ENCODE data around the gene PRSS48.

DNA sequence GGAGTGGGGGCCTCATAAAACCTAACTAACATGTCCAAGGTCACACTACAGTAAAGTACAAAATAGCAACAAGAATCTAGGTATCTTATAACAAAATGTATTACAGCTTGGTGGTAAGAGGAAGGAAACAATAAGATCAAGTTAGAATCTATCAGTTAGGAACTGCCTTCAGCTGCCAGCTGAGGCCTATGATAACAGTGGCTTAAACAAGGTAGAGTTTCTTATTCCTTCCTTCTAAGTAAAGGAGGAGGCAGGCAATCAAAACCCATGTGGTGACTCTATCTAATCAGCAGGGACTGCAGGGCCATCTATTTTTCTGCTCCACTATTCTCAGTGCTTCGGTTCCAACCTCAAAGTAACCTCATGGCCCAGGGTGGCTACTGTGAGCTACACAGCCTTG is 37.5 kb downstream of the PRSS48 start:
- TF ChIP-seq, protein P1, sequence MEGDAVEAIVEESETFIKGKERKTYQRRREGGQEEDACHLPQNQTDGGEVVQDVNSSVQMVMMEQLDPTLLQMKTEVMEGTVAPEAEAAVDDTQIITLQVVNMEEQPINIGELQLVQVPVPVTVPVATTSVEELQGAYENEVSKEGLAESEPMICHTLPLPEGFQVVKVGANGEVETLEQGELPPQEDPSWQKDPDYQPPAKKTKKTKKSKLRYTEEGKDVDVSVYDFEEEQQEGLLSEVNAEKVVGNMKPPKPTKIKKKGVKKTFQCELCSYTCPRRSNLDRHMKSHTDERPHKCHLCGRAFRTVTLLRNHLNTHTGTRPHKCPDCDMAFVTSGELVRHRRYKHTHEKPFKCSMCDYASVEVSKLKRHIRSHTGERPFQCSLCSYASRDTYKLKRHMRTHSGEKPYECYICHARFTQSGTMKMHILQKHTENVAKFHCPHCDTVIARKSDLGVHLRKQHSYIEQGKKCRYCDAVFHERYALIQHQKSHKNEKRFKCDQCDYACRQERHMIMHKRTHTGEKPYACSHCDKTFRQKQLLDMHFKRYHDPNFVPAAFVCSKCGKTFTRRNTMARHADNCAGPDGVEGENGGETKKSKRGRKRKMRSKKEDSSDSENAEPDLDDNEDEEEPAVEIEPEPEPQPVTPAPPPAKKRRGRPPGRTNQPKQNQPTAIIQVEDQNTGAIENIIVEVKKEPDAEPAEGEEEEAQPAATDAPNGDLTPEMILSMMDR (conservative IDR thresholded peaks at IDR 0.05) = no peak
- no peak for TF ChIP-seq ZFX (IDR thresholded peaks at IDR 0.05)
